Prostate gland (tissue), 2 donors: ENCODE results near the gene SLC5A10. TPM values are rescaled to one million over a fixed set of nuclear protein-coding genes. Genes with fewer than 3 reads are reported as not detected.

Experiments used
- DNase-seq: peaks from one replicate; pipeline ENCODE4 v3.0.0-alpha.2; 2019; ENCODE audit warnings: low spot score
- H3K27ac ChIP-seq, 2 donors: fragments of 200-600 bp; sonication (generic); 2 replicates each; pipeline ENCODE4 v1.5.1; 2017 to 2019
- H3K27me3 ChIP-seq: fragments of 200-600 bp; sonication (generic); replicated peaks from 2 replicates; pipeline ENCODE4 v1.5.1; 2019; ENCODE audit not compliant: insufficient read depth
- H3K36me3 ChIP-seq, 2 donors: fragments of 200-600 bp; sonication (generic); 1 replicate in 1 of 2; 2 replicates in 1 of 2; pipeline versions ENCODE4 v1.5.1 to v1.8.1; 2017 to 2019
- H3K4me1 ChIP-seq: fragments of 200-600 bp; sonication (generic); replicated peaks from 2 replicates; pipeline ENCODE4 v1.5.1; 2019
- H3K4me3 ChIP-seq, 2 donors: fragments of 200-600 bp; sonication (generic); 2 replicates each; pipeline ENCODE4 v1.5.1; 2017 to 2019
- H3K9me3 ChIP-seq: fragments of 200-600 bp; sonication (generic); 2 replicates; pipeline ENCODE4 v1.5.1; 2017
- CTCF ChIP-seq, 4 experiments: fragments of 200-600 bp in 2 of 4; fragments of 450-650 bp in 2 of 4; sonication (generic) in 2 of 4; IDR thresholded peaks; 1 replicate in 3 of 4; 2 replicates in 1 of 4; pipeline ENCODE4 v1.5.1; 2016 to 2019; ENCODE audit warnings: antibody characterized with exemption in 4 of 4, mild to moderate bottlenecking in 2 of 4, moderate library complexity in 2 of 4
- POLR2A ChIP-seq: fragments of 450-650 bp; IDR thresholded peaks from one replicate; pipeline ENCODE4 v1.6.1; 2016; ENCODE audit warnings: antibody characterized with exemption, mild to moderate bottlenecking
- POLR2AphosphoS5 ChIP-seq: sonication (generic); formaldehyde crosslinking; IDR thresholded peaks from one replicate; pipeline ENCODE4 v1.6.1; 2017; ENCODE audit warnings: antibody characterized with exemption
- WGBS: methylation state at CpG from one replicate; pipeline ENCODE4 v1.1.5; 2018; 5-methylcytosine and 5-hydroxymethylcytosine counted together
- intact Hi-C: fragments of 100-400 bp; cut with DNase I; formaldehyde crosslinking; loops from one replicate; pipeline ENCODE4 v1.14.2; 2022
- total RNA-seq, 2 donors: library from RNA; depleted of rRNA; stranded (reverse); fragments of >200 nt; gene quantifications; one replicate each; pipeline ENCODE4 v1.1.0, GENCODE V29; 2016

SLC5A10 gene
- total RNA-seq, 2 donors from 2014 or later: not detected

GRCh38 chr17:18964550-18964949 is 12.6 kb downstream of the SLC5A10 start:
- intact Hi-C loops: loop anchor here (5.0 kb wide), 1 partner anchor 38 kb away; the partner anchor contains the start of gene FAM83G
- H3K27me3 ChIP-seq: no peaks in the 10 kb centered on the region
- peaks cover 2% of the 10 kb centered on the region for H3K4me1 ChIP-seq
- no peak for DNase-seq
- H3K36me3 ChIP-seq: no peaks in the 10 kb centered on the region
- TF ChIP-seq POLR2A: no peak
- no peak for TF ChIP-seq CTCF (IDR thresholded peaks at IDR 0.05)
- TF ChIP-seq POLR2AphosphoS5: no peak
- no peaks in the 10 kb centered on the region for H3K9me3 ChIP-seq
- no peak overlapping the region for H3K27ac ChIP-seq
- WGBS: 92% methylated on average over 9 of the region's 9 CpGs
- H3K4me3 ChIP-seq: no peak overlapping the region

- WGBS: 86% methylated on average over 14 of the region's 14 CpGs
- H3K4me1 ChIP-seq: peaks cover 6% of the 10 kb centered on the region
- no peaks in the 10 kb centered on the region for H3K36me3 ChIP-seq
- DNase-seq: no peak
- H3K27ac ChIP-seq: no peak overlapping the region
- H3K4me3 ChIP-seq: no peak overlapping the region
- TF ChIP-seq POLR2AphosphoS5: no peak
- H3K9me3 ChIP-seq: no peaks in the 10 kb centered on the region
- no peaks in the 10 kb centered on the region for H3K27me3 ChIP-seq
- intact Hi-C loops: no loop called here
Observed at GRCh38 chr17:18965530-18966236, 13.7 kb downstream of the SLC5A10 start.

- H3K36me3 ChIP-seq: no peaks in the 10 kb centered on the region
- 46% methylated on average over 19 of the region's 19 CpGs for whole genome bisulfite sequencing
- no peaks in the 10 kb centered on the region for H3K9me3 ChIP-seq
- peaks cover 6% of the 10 kb centered on the region for H3K4me1 ChIP-seq
- intact Hi-C loops: no loop called here
- no peak for TF ChIP-seq POLR2AphosphoS5
- H3K27me3 ChIP-seq: no peaks in the 10 kb centered on the region
- no peak overlapping the region for H3K4me3 ChIP-seq
- no peak overlapping the region for H3K27ac ChIP-seq
- DNase-seq: no peak
Observed at GRCh38 chr17:18966831-18967624, 15.1 kb downstream of the SLC5A10 start.

GRCh38 chr17:18967916-18968315 is 16.0 kb downstream of the SLC5A10 start:
- Histone ChIP-seq H3K4me1 (peaks cover 6% of the 10 kb centered on the region), H3K4me3 (no peak overlapping the region), H3K27ac (no peak overlapping the region), H3K9me3 (no peaks in the 10 kb centered on the region), H3K36me3 (no peaks in the 10 kb centered on the region), H3K27me3 (no peaks in the 10 kb centered on the region)
- DNase-seq: no peak
- WGBS: 52% methylated on average over 4 of the region's 4 CpGs
- intact Hi-C loops: no loop called here
- TF ChIP-seq POLR2A: no peak
- TF ChIP-seq POLR2AphosphoS5: no peak
- TF ChIP-seq CTCF (IDR thresholded peaks at IDR 0.05): no peak

- WGBS: 98% methylated on average over 4 of the region's 4 CpGs
- Histone ChIP-seq H3K4me1 (peaks cover 6% of the 10 kb centered on the region), H3K4me3 (no peak overlapping the region), H3K27ac (no peak overlapping the region), H3K27me3 (no peaks in the 10 kb centered on the region), H3K36me3 (no peaks in the 10 kb centered on the region), H3K9me3 (no peaks in the 10 kb centered on the region)
- intact Hi-C loops: no loop called here
- TF ChIP-seq CTCF (IDR thresholded peaks at IDR 0.05): no peak
- TF ChIP-seq POLR2AphosphoS5: no peak
- TF ChIP-seq POLR2A: no peak
- no peak for DNase-seq
Observed at GRCh38 chr17:18968345-18968744, 16.4 kb downstream of the SLC5A10 start.
